Posterior vena cava (tissue), 2 donors: Measurements from ENCODE around the gene ANGPTL2. TPM values are rescaled to one million over a fixed set of nuclear protein-coding genes. Genes with fewer than 3 reads are reported as not detected.

Source experiments
- DNase-seq: peaks from one replicate; pipeline ENCODE4 v3.0.0-alpha.2; 2020; ENCODE audit warnings: low spot score
- intact Hi-C, 2 donors: fragments of 100-400 bp; cut with DNase I; formaldehyde crosslinking; loops; one replicate each; pipeline versions ENCODE4 v1.14.1 to v1.14.2; 2022 to 2023
- total RNA-seq, 2 donors: library from RNA; stranded (reverse); fragmentation: NEBNext Ultra II Directional; extraction: Animal tissue kit (Norgen Biotek cat#: 25700); gene quantifications; one replicate each; pipeline ENCODE4 v1.2.1, GENCODE V29; 2021
- donor health status: DM: yes; HTN: yes; CAD: no.
- donor health status: DM: yes; HTN: yes; CAD: no.

The ANGPTL2 gene
- total RNA-seq, 2 donors from 2014 or later: 45.7 to 55.9 TPM

DNA sequence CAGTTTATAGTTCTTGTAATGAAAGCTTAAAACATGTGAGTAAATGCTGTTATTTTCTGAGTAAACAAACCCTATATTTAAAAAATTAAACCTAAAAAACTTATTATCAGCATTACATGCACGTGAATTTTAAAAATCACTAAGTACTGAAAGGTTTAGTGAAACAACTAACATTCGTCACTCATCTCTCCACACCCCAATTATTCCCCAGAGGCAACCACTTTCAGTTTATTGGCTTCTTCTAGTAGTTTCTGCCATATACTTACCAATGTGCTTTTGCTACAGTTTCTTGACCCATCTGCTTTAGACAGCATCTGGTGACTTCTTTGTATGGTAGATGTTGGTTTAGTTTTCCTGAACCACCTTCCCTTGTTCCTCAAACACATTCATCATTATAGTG is 58.1 kb downstream of the ANGPTL2 start:
- no peak for DNase-seq
- intact Hi-C loops: no loop called here

DNA sequence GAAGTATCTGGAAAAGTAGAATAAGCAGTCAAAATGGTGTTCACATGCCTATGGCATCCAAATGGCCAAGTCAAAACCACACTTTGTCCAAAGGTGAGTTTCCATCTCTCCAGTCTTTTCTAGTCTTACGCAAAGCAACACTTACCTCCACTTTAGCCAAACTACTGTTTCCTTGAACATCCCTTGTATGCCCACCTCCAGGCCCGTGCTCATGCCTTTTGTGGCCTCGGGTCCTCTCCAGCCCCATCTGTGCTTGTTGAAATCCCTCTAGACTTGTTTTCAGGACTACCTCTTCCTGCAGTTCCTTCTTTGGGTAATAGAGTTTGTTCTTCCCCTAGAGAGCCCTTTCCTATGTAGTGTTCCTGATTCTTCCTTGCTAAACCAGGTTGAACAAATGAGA is 61.0 kb downstream of the ANGPTL2 start:
- no peak for DNase-seq
- intact Hi-C loops: no loop called here

DNA sequence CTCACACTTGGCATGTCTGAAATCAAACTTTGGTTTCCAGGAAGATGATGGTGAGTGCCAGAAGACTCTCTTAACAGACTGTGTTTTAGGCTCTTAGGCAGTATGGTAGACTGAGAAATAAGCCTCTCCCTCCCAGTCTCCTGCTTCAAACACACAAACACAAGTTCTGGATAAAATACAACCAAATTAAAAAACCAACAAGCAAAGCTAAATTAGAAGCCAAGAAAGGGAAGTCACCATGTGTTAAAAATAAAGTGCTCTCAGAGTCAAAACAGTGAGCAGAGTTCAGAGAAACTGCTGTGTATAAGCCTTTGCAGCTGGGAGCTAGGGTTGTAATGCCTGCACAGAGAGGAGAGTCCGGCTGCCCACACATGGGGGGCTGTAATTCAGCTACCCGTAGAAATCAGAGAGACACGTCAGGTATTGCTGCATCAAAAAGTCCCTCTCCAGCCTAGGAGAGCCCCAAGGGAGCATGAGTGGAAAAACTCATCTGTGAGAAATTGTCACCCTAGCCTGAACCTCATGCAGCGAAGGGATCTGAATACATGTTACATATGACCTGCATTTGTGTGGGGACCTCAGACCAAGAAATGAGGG is 62.6 kb downstream of the ANGPTL2 start:
- no peak for DNase-seq
- intact Hi-C loops: no loop called here

DNA sequence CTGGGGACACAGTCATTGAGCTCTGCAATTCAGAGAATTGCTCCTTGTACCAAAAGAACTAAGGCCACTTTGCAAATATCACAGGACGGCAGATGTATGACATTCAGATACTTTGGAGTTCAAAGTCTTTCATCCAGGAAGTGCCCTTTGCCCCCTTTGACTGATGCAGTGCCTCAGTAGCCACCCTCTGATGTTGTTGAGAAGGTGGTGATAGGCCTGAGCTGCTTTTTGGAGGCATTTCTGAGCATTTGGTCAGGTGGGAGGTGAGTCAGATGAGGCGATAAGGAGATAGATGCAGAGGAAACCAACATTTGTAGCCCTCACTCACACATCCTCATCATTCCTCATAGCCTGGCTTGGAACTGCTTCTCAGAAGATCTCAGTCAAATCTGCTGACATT is 63.4 kb downstream of the ANGPTL2 start:
- intact Hi-C loops: no loop called here
- no peak for DNase-seq

DNA sequence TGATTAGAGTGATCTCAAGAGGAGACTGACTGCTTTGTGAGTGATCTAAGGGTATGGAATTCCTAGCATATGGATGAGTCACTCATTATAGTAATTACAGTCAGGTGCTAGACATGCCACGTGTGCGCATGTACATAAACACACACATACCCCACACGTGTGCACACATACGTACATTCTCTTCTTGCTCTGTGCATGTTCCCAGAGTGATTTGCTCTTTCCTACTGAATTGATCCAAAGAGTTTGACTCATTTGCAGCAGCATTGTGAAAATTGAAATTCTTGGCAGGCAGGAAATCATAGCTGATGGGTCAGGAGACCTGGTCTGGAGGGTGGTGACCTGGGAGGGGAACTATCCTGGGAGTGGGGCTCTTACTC is 63.8 kb downstream of the ANGPTL2 start:
- DNase-seq: no peak
- intact Hi-C loops: no loop called here

DNA sequence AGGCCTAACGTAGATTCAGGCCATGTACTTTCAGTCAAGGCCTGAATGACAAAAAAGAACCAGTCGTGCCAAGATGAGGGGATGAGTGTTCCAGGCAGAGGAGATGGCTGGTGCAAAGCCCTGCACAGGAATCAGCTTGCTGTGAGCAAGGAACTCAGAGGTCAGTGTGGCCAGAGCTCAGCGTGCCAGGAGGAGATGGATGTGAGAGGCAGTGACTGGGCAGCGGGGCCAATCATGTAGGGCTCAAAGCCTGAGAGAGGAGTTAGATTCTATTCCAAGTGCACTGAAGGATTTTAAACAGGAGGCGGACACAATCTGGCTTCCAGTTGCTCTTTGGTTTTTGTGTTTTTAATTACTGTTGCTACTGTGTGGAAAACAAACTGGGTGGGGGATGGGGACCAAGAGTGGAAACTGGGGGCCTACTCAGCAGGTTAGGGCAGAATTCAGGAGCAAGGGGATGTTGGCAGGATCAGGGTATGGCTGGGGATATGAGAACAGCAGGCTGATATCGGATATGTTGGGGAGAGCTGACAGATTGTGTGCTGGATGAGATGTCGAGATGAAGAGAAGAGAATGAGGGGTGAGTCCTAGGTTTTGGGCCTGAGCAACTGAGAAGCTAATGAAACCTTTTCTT is 64.3 kb downstream of the ANGPTL2 start:
- DNase-seq: no peak
- intact Hi-C loops: no loop called here

DNA sequence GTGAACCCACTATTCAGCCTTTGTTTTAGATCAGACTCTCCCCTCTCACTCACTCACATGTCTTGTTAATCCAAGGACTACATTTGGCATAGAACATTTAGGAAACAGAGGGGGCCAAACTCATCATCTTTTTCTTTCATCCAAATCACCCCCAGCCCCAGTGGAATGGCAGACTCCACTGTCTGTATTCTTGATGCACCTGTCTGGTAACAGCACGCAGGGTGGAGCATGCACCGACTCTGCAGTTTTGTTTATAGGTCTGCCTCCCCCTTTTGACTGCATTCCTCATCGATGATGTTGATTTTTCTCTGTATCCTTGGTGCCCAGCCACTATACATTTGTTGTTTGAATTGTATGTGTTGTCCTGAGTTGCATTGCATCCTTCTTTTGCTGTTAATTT is 66.0 kb downstream of the ANGPTL2 start:
- intact Hi-C loops: no loop called here
- DNase-seq: no peak

DNA sequence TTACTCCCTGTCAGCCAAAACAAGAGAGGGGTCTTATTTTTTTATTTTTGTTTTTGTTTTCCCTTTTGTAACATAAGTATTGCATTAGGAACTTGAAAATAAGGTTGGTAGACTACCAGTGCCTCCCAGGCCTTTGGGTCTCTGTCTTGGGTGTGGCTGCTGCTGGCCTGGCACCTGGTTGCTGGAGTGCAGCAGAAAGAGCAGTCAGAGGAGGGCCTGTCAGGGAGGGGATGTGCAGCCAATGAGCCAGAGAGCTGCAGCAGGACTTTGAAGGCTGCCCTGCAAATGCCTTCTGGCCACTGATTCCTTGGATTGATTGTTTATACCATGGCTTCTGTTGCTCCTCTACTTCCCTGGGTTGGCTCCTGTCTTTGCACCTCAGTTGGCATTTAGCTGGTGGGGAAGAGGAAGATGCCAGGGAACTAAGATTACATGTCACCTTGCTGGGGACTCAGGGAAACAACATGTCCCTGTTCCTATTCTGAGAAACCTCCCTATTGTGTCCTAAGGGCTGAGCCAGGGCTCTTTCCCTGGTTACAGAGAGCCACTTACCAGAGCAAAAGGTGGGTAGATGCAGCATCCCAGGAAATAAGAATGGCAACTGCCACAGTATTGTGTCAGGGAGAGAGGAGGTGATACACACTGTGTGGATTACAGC is 66.6 kb downstream of the ANGPTL2 start:
- no peak for DNase-seq
- intact Hi-C loops: loop anchor here in 1 of 2 donors (2.0 kb wide), 1 partner anchor 23 kb away; no protein-coding TSS in a partner anchor

DNA sequence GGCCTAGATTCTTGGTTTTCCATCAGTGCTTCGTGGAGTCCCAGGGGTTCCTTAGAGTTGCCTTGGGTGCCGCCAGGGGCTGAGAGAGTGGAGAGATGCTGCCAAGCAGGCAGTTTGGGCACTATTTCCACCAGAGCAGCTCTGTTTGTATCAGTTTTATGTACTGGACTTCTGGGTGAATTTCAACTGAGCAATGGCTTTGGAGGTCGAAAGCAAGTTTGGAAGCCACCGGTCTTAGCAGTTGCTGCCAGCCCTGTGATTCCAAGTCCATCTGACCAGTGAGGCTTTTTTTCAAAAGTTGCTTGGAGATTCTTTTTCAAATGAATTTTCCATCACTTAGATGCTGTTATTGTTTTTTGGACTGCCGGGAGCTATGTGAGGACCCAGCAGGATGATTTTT is 68.5 kb downstream of the ANGPTL2 start:
- intact Hi-C loops: loop anchor here in 1 of 2 donors (2.0 kb wide), 1 partner anchor 21 kb away; no protein-coding TSS in a partner anchor
- no peak for DNase-seq

DNA sequence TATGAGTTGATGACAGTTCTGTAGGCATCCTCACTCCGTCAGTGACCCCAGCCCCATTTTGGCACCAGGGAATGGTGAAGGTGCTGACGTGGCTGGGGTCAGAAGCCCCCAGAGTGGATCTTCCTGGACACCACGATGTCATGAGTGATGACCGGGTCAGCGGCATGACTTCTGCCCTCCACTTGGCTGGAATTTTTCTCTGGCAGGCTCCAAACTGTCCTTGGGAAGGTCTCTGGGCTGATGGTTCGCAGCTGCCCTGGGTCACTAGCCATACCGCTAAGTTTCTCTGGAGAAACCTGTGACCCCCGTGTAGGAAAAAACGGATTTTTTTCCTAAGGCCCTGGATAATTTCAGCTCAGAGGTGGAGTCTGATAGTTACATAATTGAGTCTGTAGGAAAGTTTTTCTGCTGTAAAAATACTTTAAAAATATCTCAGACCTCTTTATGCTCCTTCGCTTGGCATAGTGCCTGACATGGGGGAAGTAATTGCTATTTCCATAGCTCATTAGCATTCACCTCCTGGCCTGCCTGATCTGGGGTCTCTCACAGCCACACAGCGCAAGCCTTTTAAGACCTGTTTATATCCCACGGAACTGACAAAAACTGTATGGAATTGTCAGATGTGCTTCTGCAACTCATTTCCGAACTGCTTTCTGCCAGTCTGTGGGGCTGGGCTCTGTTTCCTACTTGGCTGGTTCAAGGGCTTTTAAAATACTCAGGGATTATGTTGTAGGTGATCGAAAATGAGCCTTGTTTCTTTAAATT is 69.2 kb downstream of the ANGPTL2 start:
- intact Hi-C loops: no loop called here
- no peak for DNase-seq

DNA sequence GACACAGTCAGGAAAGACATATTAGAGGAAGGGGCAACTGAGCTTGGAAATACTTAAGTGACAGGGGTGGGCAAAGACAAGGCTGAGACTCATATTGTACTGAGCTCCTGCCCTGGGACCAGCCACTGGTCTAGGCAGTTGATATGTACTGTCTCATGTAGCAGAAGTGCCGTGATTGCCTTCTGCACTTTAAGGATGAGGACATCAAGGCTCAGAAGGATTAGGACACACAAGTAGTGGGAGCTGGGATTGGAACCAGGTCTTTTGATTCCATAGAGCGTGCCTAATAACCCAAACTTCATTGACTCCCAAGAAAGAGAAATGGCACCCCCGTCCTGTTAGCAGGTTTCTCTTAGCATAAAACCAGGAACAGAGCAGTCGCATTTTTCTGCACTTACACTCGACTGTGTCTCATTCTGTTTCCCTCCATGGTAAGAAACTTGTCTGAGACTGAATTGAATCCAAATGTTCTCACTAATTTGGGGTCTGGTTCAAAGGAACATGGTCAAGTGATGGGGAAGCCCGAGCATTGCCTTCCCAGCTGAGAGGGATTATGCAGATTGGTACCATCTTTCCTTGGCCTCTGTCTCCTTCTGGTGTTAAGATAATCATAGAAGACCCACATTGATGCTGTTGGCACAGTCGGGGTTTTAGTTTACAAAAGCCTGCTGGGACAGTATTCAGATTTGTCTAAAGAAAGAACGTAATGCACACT is 70.4 kb downstream of the ANGPTL2 start:
- intact Hi-C loops: no loop called here
- no peak for DNase-seq

DNA sequence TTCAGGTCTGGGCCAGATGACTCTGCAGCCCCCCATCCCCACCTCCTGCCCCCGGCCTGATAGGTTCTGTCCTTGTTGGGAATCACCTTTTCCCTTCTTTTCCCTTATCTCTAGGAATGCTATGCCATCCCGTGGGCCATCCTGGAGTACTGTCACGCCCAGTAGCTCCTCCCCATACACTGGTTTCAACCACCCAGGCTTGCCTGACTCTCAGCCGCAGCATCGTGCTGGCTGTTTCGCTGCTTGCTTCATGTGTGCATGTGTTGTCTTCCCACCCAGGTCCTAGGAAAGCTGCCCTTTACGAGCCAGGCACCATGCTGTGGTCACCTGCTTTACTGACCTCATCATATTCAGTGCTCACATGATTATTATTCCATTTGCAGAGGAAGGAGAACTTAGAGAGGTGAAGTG is 71.8 kb downstream of the ANGPTL2 start:
- no peak for DNase-seq
- intact Hi-C loops: no loop called here

DNA sequence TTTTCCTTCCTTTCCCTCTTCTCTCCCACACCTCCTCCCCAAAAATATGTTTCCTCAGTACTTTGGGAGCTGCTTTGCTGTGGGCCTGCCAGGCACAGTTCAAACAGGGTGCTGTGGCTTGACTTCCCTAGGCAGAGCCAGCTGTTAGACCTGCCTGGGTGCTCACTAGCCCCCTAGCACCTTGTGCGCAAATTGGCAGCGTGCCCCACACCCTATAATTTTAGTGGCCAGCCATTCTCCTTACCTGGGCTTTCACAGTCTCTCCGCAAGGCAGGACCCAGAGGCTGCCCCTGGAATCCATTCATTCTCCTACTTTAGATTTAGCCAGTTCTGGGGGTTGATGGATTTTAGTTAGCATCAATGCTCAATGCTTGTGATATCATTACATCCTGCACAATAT is 72.3 kb downstream of the ANGPTL2 start:
- intact Hi-C loops: no loop called here
- DNase-seq: no peak

DNA sequence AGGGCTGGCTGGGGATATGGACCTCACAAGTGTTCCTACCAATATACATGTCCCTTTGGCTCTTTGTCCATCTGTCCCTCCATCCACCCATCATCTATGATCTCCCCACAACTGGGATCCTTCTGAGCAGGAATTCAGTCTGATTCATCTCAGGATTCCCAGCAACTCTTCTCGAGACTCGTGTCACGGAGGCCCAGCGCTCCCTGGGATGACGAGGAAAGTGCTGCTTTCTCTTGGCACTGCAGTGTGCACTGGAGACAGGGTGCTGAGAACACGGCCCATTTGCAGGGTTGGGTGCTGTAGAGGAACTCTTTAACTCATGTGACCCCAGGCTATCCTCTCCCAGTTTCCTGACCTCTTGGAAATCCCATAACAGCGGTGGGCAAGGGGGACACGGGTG is 72.9 kb downstream of the ANGPTL2 start:
- no peak for DNase-seq
- intact Hi-C loops: no loop called here

DNA sequence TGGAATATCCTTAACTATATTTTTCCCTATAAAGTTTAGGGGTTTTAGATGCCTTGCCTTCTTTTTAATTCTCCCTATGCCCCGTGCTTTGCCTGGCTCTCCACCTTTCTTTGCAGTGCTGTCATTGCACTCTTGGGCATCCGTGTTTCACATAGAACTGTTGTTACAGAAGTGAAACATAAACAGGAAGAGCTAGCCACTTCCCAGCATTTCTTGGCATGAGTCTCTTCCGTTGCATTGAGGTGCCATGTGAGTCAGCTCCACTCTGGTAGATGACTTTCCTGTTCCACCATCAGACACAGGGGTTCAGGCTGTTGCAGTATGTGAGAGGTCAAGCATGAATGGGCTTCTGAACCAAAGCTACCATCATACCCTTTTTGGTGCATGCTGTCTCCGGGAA is 73.4 kb downstream of the ANGPTL2 start:
- intact Hi-C loops: no loop called here
- DNase-seq: no peak

DNA sequence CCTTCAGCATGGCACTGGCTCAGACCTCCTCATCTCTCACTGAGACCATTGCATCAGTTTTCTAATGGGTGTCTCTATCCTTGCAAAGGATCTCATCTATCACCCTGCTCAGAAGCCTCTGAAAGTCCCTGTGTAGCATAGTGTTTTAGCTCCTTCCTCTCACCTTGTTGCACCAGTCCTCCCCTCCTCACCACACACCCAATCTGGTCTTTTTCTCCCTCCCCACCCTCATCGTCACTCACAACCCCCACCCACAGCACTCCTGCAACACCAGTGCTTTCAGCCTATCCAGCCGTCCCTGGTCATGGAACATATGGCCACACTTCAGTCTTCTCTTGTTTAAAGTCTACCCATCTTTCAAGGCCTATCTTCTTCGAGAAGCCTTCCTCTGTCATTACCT is 74.5 kb downstream of the ANGPTL2 start:
- intact Hi-C loops: no loop called here
- no peak for DNase-seq

DNA sequence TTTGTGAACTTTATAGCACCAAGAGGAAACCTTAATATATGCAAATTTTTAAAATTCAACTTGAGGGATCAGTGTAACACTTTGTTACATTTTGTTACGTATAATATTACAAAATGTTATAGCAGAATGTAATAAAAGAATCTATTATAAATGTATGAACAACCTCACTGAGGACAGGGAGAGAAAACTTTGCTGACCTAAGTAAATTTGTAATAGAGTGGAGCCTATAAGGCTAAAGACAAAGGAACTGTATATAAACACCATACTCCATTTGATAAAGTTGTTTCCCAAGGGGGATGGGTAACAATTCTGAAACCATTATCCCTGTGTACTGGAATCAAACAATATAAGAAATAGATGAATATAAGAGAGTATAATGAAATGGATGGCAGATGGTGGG is 77.3 kb downstream of the ANGPTL2 start:
- intact Hi-C loops: no loop called here
- DNase-seq: no peak

DNA sequence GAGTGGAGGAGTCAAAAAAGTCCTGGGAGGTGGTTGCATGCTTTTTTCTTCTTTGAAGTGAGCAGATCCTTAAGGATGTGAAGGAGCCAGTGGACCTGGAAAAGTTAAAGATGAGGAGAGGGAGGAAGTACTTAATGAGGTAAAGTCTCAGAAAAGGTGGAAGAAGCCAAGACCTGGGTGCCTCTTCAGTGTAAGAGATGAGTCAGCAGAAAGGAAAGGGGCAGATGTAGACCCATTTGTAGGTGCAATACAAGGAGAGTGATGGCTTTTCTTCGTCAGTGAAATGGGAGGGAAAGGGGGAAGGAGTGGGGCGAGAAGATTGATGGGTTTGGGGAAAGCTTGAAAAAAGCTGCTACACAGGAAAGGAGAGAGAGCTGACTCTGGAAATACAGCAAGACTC is 82.9 kb downstream of the ANGPTL2 start:
- intact Hi-C loops: loop anchor here in 1 of 2 donors (10.0 kb wide), 1 partner anchor 155 kb away; no protein-coding TSS in a partner anchor
- DNase-seq: no peak

DNA sequence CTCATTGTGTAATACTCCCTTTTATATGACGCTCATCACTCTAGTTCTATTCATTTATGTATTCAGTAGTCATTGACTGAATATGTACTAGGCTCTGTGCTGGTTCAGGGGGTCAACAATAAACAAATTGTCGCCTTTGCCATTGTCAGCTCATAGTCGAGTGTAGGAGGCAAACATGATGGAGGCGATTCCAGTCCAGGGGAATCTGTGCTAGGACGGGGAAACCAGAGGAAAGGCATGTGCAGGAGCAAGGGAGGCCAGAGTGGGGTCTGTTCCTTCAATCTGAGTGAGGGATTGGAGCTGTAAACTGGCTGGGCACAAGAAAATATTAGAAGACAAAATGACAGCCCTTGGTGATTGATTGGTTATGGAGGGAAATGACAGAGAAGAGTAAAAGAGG is 83.9 kb downstream of the ANGPTL2 start:
- intact Hi-C loops: loop anchor here in 1 of 2 donors (10.0 kb wide), 1 partner anchor 156 kb away; no protein-coding TSS in a partner anchor
- no peak for DNase-seq
